Omental fat pad (tissue), 4 donors: ENCODE data around the gene PDAP1. TPM values are rescaled to one million over a fixed set of nuclear protein-coding genes. Genes with fewer than 3 reads are reported as not detected.

Experiments
- ATAC-seq: fragments of 150-250 bp; one replicate; pipeline ENCODE4 v1.9.1; 2016; ENCODE audit warnings: mild to moderate bottlenecking, moderate library complexity; ENCODE audit not compliant: low FRiP score
- DNase-seq: peaks from one replicate; pipeline ENCODE4 v3.0.0-alpha.2; 2019; ENCODE audit warnings: low spot score
- total RNA-seq, 4 donors: library from RNA; depleted of rRNA; stranded (reverse); fragments of >200 nt; gene quantifications; one replicate each; pipeline ENCODE4 v1.1.0, GENCODE V29; 2016
- TF ChIP-seq, protein P1 (sequence below), 3 donors: fragments of 450-650 bp; IDR thresholded peaks; one replicate each; pipeline ENCODE4 v1.5.1; 2016 to 2017; ENCODE audit warnings: antibody characterized with exemption in 3 of 3, mild to moderate bottlenecking in 3 of 3, moderate library complexity in 2 of 3

PDAP1 gene, protein sequence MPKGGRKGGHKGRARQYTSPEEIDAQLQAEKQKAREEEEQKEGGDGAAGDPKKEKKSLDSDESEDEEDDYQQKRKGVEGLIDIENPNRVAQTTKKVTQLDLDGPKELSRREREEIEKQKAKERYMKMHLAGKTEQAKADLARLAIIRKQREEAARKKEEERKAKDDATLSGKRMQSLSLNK
- 10 to 100 TPM; 41.9 to 70.2 (median 54.7) TPM for total RNA-seq

DNA sequence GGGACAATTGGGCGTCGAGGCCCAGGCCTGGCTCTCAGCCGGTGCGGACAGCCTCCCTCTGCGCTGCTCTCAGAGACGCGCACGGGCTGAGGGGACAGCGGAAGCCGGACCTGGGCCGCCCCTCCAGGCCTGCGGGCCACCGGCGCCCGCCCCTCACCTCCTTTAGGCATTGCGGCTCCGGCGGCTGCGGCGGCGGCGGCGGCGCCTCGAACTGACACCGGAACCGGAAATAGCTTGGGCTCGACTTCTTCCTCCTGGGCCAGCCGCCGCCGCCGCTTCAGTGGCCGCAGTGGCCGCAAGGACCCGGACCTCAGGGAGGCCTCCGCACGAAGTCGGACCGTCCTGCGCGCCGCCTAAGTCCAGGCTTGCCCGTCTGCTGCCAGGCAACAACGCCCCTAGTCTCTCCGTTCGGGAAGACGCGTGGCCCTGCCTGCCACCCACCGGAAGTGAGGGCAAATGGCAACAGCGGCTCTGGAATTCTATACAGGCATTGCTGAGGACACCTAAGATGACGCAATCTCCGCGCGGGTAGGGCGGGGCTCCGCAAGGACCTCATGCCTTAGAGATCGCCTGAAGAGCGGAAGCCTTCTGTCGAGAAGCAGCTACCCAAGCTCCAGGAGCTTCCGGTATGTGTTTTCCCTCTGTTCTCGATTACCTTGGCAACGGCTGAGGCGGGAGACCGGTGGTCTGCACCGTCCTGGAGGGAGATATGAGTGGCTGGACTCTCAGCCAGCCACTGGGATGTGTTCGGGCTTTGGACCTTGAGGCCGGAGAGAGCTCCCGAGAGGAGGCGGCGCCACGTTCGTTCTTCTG is at the start of gene PDAP1, which contains the start of gene BUD31:
Gene PDAP1, minus strand, starts transcription at position 219 of the 813 bp plus-strand sequence. Its CDS starts 49 bp downstream, at position 170.
Gene BUD31, plus strand, starts transcription at position 591 of the 813 bp plus-strand sequence. CDS start 2,124 bp downstream, outside the sequence.
- TF ChIP-seq, protein P1, sequence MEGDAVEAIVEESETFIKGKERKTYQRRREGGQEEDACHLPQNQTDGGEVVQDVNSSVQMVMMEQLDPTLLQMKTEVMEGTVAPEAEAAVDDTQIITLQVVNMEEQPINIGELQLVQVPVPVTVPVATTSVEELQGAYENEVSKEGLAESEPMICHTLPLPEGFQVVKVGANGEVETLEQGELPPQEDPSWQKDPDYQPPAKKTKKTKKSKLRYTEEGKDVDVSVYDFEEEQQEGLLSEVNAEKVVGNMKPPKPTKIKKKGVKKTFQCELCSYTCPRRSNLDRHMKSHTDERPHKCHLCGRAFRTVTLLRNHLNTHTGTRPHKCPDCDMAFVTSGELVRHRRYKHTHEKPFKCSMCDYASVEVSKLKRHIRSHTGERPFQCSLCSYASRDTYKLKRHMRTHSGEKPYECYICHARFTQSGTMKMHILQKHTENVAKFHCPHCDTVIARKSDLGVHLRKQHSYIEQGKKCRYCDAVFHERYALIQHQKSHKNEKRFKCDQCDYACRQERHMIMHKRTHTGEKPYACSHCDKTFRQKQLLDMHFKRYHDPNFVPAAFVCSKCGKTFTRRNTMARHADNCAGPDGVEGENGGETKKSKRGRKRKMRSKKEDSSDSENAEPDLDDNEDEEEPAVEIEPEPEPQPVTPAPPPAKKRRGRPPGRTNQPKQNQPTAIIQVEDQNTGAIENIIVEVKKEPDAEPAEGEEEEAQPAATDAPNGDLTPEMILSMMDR (IDR thresholded peaks at IDR 0.05) = no peak
- DNase-seq (peak; percentile 87), ATAC-seq (peak; percentile 87)

DNA sequence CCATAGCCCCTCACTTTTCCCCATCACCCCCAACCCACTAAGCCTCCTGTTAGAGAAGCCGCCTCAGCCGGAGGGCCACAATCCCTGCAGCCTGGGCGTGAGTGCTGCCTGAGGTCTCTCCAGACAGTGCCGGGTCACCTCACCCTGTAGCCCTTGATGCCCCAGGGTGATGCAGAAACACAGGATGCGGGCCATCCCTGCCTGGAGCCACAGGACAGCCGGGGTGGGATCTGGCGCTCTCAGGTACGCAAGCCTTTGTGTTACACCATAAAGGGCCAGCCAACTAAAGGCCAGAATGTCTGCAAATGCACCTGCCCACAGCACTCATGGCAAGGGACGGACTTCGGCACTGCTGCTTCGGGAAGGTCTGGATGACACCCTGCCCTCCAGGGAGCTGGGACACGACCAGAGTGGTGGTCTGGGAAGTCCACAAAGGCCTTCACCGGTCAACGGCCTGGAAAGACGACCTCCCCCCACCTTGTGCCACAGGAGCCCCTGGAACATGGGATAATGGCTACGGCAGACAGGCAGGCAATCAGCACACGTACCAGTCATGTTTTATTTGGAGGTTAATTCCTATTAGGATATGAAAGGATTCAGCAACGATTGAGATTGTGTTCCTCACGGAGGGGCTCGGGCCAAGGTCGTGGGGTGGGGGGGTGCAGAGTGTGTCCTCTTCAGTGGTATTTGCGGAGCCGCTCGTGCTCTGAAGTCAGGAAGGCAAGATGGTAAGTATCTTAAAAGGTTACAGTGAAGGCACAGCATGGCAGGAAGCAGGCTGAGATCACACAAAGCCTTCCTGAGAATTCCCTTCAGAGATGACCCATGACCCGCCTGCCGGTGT is 49.5 kb upstream of the PDAP1 start:
- TF ChIP-seq, protein P1 (IDR thresholded peaks at IDR 0.05) = no peak
- no peak for ATAC-seq

DNA sequence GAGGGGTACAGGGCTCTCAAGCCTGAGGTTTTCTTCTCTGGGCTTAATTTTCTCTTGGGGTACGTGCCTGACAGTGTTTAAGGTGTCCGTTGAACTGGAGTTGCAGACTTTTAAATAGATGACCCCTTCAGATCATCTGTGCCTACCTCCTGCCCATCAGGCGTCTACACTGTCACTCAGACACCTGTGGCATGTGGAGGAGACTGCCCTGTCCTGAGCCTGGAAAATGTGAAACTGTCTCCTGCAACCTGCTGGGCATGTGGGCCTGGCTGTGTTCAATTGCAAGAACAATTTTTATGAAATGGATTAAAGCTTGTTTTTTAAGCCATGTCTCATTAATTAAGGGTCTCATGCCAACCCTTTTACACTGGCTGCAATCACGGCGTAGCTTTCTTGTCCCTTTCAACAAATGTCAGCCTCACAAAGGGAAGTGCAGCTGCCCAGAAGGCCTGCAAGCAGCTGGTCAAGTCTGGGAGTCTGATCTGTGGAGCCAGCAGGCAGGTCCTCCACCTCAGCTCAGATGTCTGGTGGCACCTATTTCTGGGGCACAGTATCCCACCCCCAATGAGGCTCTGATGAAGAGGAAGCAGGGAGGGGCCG is 48.8 kb upstream of the PDAP1 start:
- ATAC-seq (no peak), DNase-seq (no peak)
- TF ChIP-seq, protein P1 (IDR thresholded peaks at IDR 0.05) = no peak

More for the DNA sequence above, 49.5 kb upstream of the PDAP1 start:
- no peak for DNase-seq

DNA sequence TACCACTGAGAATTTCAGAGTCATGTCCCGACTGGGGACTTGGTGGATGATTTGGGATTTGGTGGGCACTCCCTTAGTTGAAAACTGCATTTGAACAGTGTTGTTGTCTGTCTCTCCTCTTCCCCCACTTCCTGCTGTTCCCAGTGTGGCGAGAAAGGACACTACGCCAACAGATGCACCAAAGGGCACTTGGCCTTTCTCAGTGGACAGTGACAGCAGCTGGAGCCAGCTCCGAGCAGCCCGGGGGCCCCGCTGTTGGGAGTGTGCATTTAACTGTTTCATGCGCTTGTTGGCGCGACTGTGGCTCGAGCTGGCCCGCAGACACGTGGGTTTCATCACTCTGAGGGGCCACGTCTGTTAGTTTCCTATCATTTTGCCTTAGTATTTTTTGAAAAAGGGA is 47.9 kb upstream of the PDAP1 start:
- DNase-seq (no peak), ATAC-seq (no peak)

DNA sequence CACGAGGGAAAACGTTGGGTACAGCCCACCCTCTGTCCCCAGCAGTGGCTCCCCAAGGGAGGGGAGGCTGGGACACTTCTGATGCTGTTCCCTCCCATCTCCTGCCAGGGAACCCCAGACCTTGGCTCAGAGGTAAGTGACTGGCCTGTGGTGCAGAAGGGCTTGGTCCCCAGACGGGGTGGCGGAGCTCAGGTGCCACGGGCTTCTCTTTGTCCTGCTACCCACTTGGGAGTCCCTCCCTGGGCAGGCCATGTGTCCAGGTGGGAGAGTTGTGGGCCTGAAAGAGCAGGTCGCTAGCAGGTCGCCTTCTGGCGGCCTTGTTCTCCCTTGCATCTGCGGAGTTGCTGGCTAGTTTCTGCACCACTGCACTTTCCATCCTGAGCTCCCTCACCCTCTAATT is 47.5 kb upstream of the PDAP1 start:
- no peak for DNase-seq
- ATAC-seq = no peak
- TF ChIP-seq, protein P1 (IDR thresholded peaks at IDR 0.05) = no peak

More for the DNA sequence above, 47.9 kb upstream of the PDAP1 start:
- TF ChIP-seq, protein P1 (IDR thresholded peaks at IDR 0.05) = no peak

DNA sequence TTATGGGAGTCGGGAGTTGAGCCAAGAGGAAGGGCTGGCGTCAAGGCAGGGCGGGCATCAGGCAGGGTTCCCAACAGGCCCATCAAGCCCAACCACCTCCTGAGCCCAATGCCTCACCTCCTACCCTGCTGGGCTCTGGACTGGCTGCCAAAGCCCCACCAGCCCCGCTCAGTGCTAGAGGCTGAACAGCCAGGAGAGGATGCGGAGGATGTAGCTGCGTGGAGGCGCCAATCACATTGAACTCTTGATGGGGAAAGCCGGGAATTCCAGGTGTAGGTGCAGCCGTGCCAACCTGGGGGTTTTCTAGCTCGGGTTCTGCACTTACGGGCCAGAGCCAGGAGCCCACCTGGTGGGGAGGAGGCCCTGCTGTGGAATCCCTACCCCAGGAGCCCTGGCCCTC is 44.7 kb upstream of the PDAP1 start:
- DNase-seq (no peak), ATAC-seq (no peak)
- TF ChIP-seq, protein P1 (IDR thresholded peaks at IDR 0.05) = no peak
